HepG2 (cell line): ENCODE measurements around the gene BLCAP. TPM values are rescaled to one million over a fixed set of nuclear protein-coding genes. Genes with fewer than 3 reads are reported as not detected.

Experiments
- CEBPB ChIP-seq: IDR thresholded peaks from 2 replicates; pipeline ENCODE4 v1.6.1; 2011; ENCODE audit warnings: low read depth, low read length, improper control_type of control experiment, borderline replicate concordance
- ETV6 ChIP-seq: sonication (generic); formaldehyde crosslinking; conservative IDR thresholded peaks from 2 replicates; pipeline ENCODE4 v1.4.0; 2020; ENCODE audit warnings: missing genetic modification reagents
- FOXP4 ChIP-seq: sonication (generic); formaldehyde crosslinking; IDR thresholded peaks from 2 replicates; pipeline ENCODE4 v1.4.0; 2020; ENCODE audit warnings: missing genetic modification reagents
- GATAD1 ChIP-seq: IDR thresholded peaks from 2 replicates; pipeline ENCODE4 v1.6.1; 2016; ENCODE audit warnings: missing genetic modification reagents, missing compliant biosample characterization
- NFE2 ChIP-seq: sonication (generic); formaldehyde crosslinking; IDR thresholded peaks from 2 replicates; pipeline ENCODE4 v1.4.0; 2020; ENCODE audit warnings: missing genetic modification reagents
- PAWR ChIP-seq: sonication (generic); formaldehyde crosslinking; IDR thresholded peaks from 2 replicates; pipeline ENCODE4 v1.4.0; 2020; ENCODE audit warnings: missing genetic modification reagents, mild to moderate bottlenecking, borderline replicate concordance
- RARA ChIP-seq: IDR thresholded peaks from 2 replicates; pipeline ENCODE4 v1.6.1; 2016; ENCODE audit warnings: missing genetic modification reagents, missing compliant biosample characterization
- SAFB2 ChIP-seq: sonication (generic); formaldehyde crosslinking; IDR thresholded peaks from 2 replicates; pipeline ENCODE4 v1.5.1; 2020; ENCODE audit warnings: missing genetic modification reagents, low read depth, mild to moderate bottlenecking, borderline replicate concordance
- SKI ChIP-seq: fragments of 450-650 bp; IDR thresholded peaks from one replicate; pipeline ENCODE4 v1.6.1; 2018; ENCODE audit warnings: mild to moderate bottlenecking; ENCODE audit not compliant: partially characterized antibody
- SOX5 ChIP-seq: IDR thresholded peaks from 2 replicates; pipeline ENCODE4 v1.6.1; 2016; ENCODE audit warnings: borderline replicate concordance
- SOX6 ChIP-seq, 2 experiments: fragments of 450-650 bp in 1 of 2; sonication (generic) in 1 of 2; formaldehyde crosslinking in 1 of 2; IDR thresholded peaks; 2 replicates each; pipeline versions ENCODE4 v1.4.0 to v1.6.1; 2017 to 2020; ENCODE audit warnings: antibody characterized with exemption in 1 of 2, mild to moderate bottlenecking in 1 of 2, missing genetic modification reagents in 1 of 2
- TEAD3 ChIP-seq: optimal IDR thresholded peaks from 2 replicates; pipeline ENCODE3; 2016; ENCODE audit warnings: borderline replicate concordance
- TOPORS ChIP-seq: sonication (generic); formaldehyde crosslinking; IDR thresholded peaks from 2 replicates; pipeline ENCODE4 v1.8.0; 2023; ENCODE audit warnings: mild to moderate bottlenecking, missing genetic modification reagents
- ZBTB21 ChIP-seq: sonication (generic); formaldehyde crosslinking; IDR thresholded peaks from 2 replicates; pipeline ENCODE4 v1.4.0; 2020; ENCODE audit warnings: missing genetic modification reagents
- ZGPAT ChIP-seq: IDR thresholded peaks from 2 replicates; pipeline ENCODE4 v1.6.1; 2016; ENCODE audit warnings: mild to moderate bottlenecking
- ZHX1 ChIP-seq: sonication (generic); formaldehyde crosslinking; IDR thresholded peaks from 2 replicates; pipeline ENCODE4 v1.8.1; 2022; ENCODE audit warnings: low read depth, mild to moderate bottlenecking, missing genetic modification reagents
- ZIK1 ChIP-seq: sonication (generic); formaldehyde crosslinking; IDR thresholded peaks from 2 replicates; pipeline ENCODE4 v1.5.0; 2020; ENCODE audit warnings: mild to moderate bottlenecking, low read depth, missing genetic modification reagents, borderline replicate concordance
- ZNF24 ChIP-seq: fragments of 450-650 bp; IDR thresholded peaks from 2 replicates; pipeline ENCODE4 v1.6.1; 2017; ENCODE audit warnings: antibody characterized with exemption, mild to moderate bottlenecking
- ZNF274 ChIP-seq: sonication (generic); formaldehyde crosslinking; IDR thresholded peaks from 2 replicates; pipeline ENCODE4 v1.5.1; 2020; ENCODE audit warnings: mild to moderate bottlenecking, missing genetic modification reagents
- ZNF558 ChIP-seq: sonication (generic); formaldehyde crosslinking; IDR thresholded peaks from 2 replicates; pipeline ENCODE4 v1.9.0; 2022; ENCODE audit warnings: mild to moderate bottlenecking, missing genetic modification reagents, borderline replicate concordance
- ZNF577 ChIP-seq: sonication (generic); formaldehyde crosslinking; IDR thresholded peaks from 2 replicates; pipeline ENCODE4 v1.4.0; 2020; ENCODE audit warnings: mild to moderate bottlenecking, low read depth, missing genetic modification reagents, borderline replicate concordance
- ZNF644 ChIP-seq: IDR thresholded peaks from 2 replicates; pipeline ENCODE4 v1.6.1; 2016; ENCODE audit warnings: low read depth
- ZNF704 ChIP-seq: sonication (generic); formaldehyde crosslinking; IDR thresholded peaks from 2 replicates; pipeline ENCODE4 v1.8.1; 2023; ENCODE audit warnings: mild to moderate bottlenecking, inconsistent platforms, moderate library complexity, missing genetic modification reagents, borderline replicate concordance
- ZNF839 ChIP-seq: sonication (generic); formaldehyde crosslinking; IDR thresholded peaks from 2 replicates; pipeline ENCODE4 v1.4.0; 2020; ENCODE audit warnings: missing genetic modification reagents, mild to moderate bottlenecking, borderline replicate concordance
- ZZZ3 ChIP-seq: sonication (generic); formaldehyde crosslinking; IDR thresholded peaks from 2 replicates; pipeline ENCODE4 v1.4.0; 2020; ENCODE audit warnings: missing genetic modification reagents, mild to moderate bottlenecking, borderline replicate concordance
- polyA plus RNA-seq, 8 experiments: library from polyadenylated mRNA; depleted of rRNA in 3 of 8; stranded (reverse) in 7 of 8; unstranded in 1 of 8; fragments of >200 nt; fragmentation: Illumina TruSeq in 4 of 8; extraction: Trizol in 4 of 8; gene quantifications; 2 replicates each; pipeline versions ENCODE4 v1.2.1 to v1.2.3, GENCODE V29; 2011 to 2016; ENCODE audit warnings: low read depth in 4 of 8, missing spikeins in 1 of 8, mixed read lengths in 1 of 8; ENCODE audit not compliant: insufficient read depth in 1 of 8
- total RNA-seq, 5 experiments: library from RNA; depleted of rRNA; stranded (reverse); fragments of >200 nt; fragmentation: Illumina TruSeq; extraction: Trizol; gene quantifications; 2 replicates each; pipeline ENCODE4 v1.2.3, GENCODE V29; 2016; ENCODE audit warnings: low read depth in 1 of 5

Gene BLCAP
- total and polyA plus RNA-seq, 2 of the 13 experiments (the other 11 are each of a cell fraction or from before 2014, with no cell fraction given), result 52.4 to 86.8 TPM

DNA sequence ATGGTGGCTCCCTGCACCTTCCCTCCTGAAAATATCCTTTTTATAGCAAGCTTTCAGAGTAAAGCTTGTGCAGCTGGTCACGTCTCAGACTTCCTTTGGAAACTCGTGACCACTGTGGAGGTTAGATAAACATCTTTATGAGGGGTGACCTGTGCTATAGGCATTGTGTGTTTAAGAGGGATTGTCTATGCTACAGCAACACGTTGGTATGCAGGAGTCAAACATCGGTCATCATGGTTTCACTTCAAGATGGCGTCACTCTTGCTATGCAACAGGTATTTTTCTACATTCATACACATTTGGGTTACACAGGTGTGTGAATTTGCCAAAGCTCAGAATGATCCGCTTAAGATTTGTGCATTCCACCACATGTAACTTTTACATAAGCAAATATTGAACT lies 14.6 kb upstream of the BLCAP start (continued):
- 0 out of 2 replicates have a peak, but pooled peaks have one; percentile 23 for TF ChIP-seq SAFB2 (CRISPR knock-in tag)
- TF ChIP-seq SKI, result peak; percentile 9
- peak; percentile 81 for TF ChIP-seq TEAD3 (CRISPR knock-in tag)
- TF ChIP-seq ZBTB21 (CRISPR knock-in tag), result no peak
- TF ChIP-seq ZNF558, result no peak
- 0 out of 2 replicates have a peak, but pooled peaks have one; percentile 23 for TF ChIP-seq ZGPAT
- peak; percentile 97 for TF ChIP-seq RARA (CRISPR knock-in tag)
- TF ChIP-seq ZNF644 (CRISPR knock-in tag), result peak; percentile 61; the same call in 1 of the 2 replicates
- no peak for TF ChIP-seq CEBPB
- no peak for TF ChIP-seq ZNF839 (CRISPR knock-in tag)
- TF ChIP-seq SOX6 (IDR thresholded peaks at IDR 0.05), result no peak
- TF ChIP-seq SOX6 (CRISPR knock-in tag; IDR thresholded peaks at IDR 0.05), result peak; percentile 52
- TF ChIP-seq TOPORS (CRISPR knock-in tag), result no peak
- no peak for TF ChIP-seq NFE2 (CRISPR knock-in tag)
- TF ChIP-seq ZNF24, result no peak
- peak; percentile 87; the same call in 1 of the 2 replicates for TF ChIP-seq SOX5 (CRISPR knock-in tag)
- no peak for TF ChIP-seq ZNF274 (CRISPR knock-in tag)
- TF ChIP-seq ZIK1 (CRISPR knock-in tag), result no peak
- TF ChIP-seq ZNF704 (CRISPR knock-in tag), result no peak
- TF ChIP-seq GATAD1 (CRISPR knock-in tag), result no peak
- TF ChIP-seq PAWR (CRISPR knock-in tag), result no peak
- TF ChIP-seq ZNF577 (CRISPR knock-in tag), result no peak
- TF ChIP-seq ETV6 (CRISPR knock-in tag), result no peak
- peak; percentile 38; the same call in 1 of the 2 replicates for TF ChIP-seq FOXP4 (CRISPR knock-in tag)
- TF ChIP-seq ZHX1 (CRISPR knock-in tag), result no peak
- no peak for TF ChIP-seq ZZZ3 (CRISPR knock-in tag)
